ENCODE data around the gene LTO1.

GRCh38 chr11:69645801-69646492, 29.2 kb downstream of the LTO1 start:
- no peak for TF ChIP-seq CTCF (IDR thresholded peaks at IDR 0.05)
- TF ChIP-seq POLR2A (IDR thresholded peaks at IDR 0.05) = no peak

All from uterus (tissue), 2 donors.